GM23338 (cell line): ENCODE data around the gene ADCY3. TPM values are rescaled to one million over a fixed set of nuclear protein-coding genes. Genes with fewer than 3 reads are reported as not detected.

Source experiments
- ATAC-seq: fragments of 200-7000 bp; cut with Tn5 transposase; 3 replicates; pipeline ENCODE4 v1.9.1; 2020
- DNase-seq: peaks from one replicate; pipeline ENCODE4 v3.0.0-alpha.2; 2015; ENCODE audit warnings: low spot score
- H2AFZ ChIP-seq: fragments of 200-600 bp; sonication (generic); 2 replicates; pipeline ENCODE4 v1.8.0; 2016; ENCODE audit warnings: antibody characterized with exemption, mild to moderate bottlenecking, moderate library complexity
- H3F3A ChIP-seq: fragments of 200-600 bp; sonication (generic); replicated peaks from 2 replicates; pipeline ENCODE4 v1.8.0; 2017; ENCODE audit warnings: antibody characterized with exemption, mixed run types, low read depth
- H3K27ac ChIP-seq: fragments of 200-600 bp; sonication (generic); 2 replicates; pipeline ENCODE4 v1.6.1; 2016; ENCODE audit warnings: low read depth
- H3K27me3 ChIP-seq: fragments of 200-600 bp; sonication (generic); 2 replicates; pipeline ENCODE4 v1.8.0; 2016; ENCODE audit warnings: mild to moderate bottlenecking, mixed run types, moderate library complexity; ENCODE audit not compliant: insufficient read depth
- H3K36me3 ChIP-seq: fragments of 200-600 bp; sonication (generic); 2 replicates; pipeline ENCODE4 v1.8.0; 2016; ENCODE audit warnings: mild to moderate bottlenecking; ENCODE audit not compliant: insufficient read depth
- H3K4me1 ChIP-seq: fragments of 200-600 bp; sonication (generic); 2 replicates; pipeline ENCODE4 v1.8.0; 2016; ENCODE audit warnings: mild to moderate bottlenecking, moderate library complexity; ENCODE audit not compliant: insufficient read depth
- H3K4me2 ChIP-seq: fragments of 200-600 bp; sonication (generic); 2 replicates; pipeline ENCODE4 v1.7.1; 2017; ENCODE audit warnings: mixed run types
- H3K4me3 ChIP-seq: fragments of 200-600 bp; sonication (generic); 2 replicates; pipeline ENCODE4 v1.6.1; 2016; ENCODE audit warnings: mixed run types
- H3K79me2 ChIP-seq: fragments of 200-600 bp; sonication (generic); replicated peaks from 2 replicates; pipeline ENCODE4 v1.8.0; 2017; ENCODE audit warnings: mild to moderate bottlenecking; ENCODE audit not compliant: insufficient read depth
- H3K9me2 ChIP-seq: fragments of 200-600 bp; sonication (generic); 2 replicates; pipeline ENCODE4 v1.8.0; 2017; ENCODE audit not compliant: insufficient read depth
- H4K20me1 ChIP-seq: fragments of 200-600 bp; sonication (generic); replicated peaks from 2 replicates; pipeline ENCODE4 v1.8.0; 2017; ENCODE audit warnings: mild to moderate bottlenecking; ENCODE audit not compliant: insufficient read depth
- H3K27ac Mint-ChIP-seq: 2 replicates; pipeline ENCODE4 v1.8.0; 2020; ENCODE audit warnings: inconsistent platforms, mild to moderate bottlenecking, moderate library complexity, mixed read lengths
- H3K27me3 Mint-ChIP-seq: 3 replicates; pipeline ENCODE4 v1.8.0; 2022; ENCODE audit warnings: low read depth, mild to moderate bottlenecking, moderate library complexity, mixed read lengths, inconsistent platforms; ENCODE audit not compliant: insufficient read depth, poor library complexity
- H3K36me3 Mint-ChIP-seq: 3 replicates; pipeline ENCODE4 v1.8.0; 2021; ENCODE audit warnings: low read depth, mild to moderate bottlenecking, inconsistent platforms, moderate library complexity, mixed read lengths
- H3K4me1 Mint-ChIP-seq: 3 replicates; pipeline ENCODE4 v1.8.0; 2020; ENCODE audit warnings: mild to moderate bottlenecking, inconsistent platforms, mixed read lengths
- H3K4me3 Mint-ChIP-seq: 3 replicates; pipeline ENCODE4 v1.8.0; 2021; ENCODE audit warnings: moderate library complexity, mild to moderate bottlenecking, inconsistent platforms, mixed read lengths
- H3K9me3 Mint-ChIP-seq: 3 replicates; pipeline ENCODE4 v1.8.0; 2020; ENCODE audit warnings: moderate library complexity, mild to moderate bottlenecking, inconsistent platforms, mixed read lengths
- CREB1 ChIP-seq: fragments of 250-450 bp; sonication (Bioruptor Pico); IDR thresholded peaks from 2 replicates; pipeline ENCODE4 v1.5.0; 2020; ENCODE audit warnings: low read depth, mild to moderate bottlenecking, moderate library complexity
- EZH2 ChIP-seq: fragments of 200-600 bp; sonication (generic); IDR thresholded peaks from one replicate; pipeline ENCODE4 v1.8.0; 2017; ENCODE audit warnings: antibody characterized with exemption, mild to moderate bottlenecking, low read depth; ENCODE audit not compliant: unreplicated experiment
- EZH2phosphoT487 ChIP-seq: fragments of 200-600 bp; sonication (generic); IDR thresholded peaks from one replicate; pipeline ENCODE4 v1.8.1; 2018; ENCODE audit warnings: antibody characterized with exemption; ENCODE audit not compliant: unreplicated experiment
- JUNB ChIP-seq: IDR thresholded peaks from one replicate; pipeline ENCODE4 v1.6.1; 2016; ENCODE audit warnings: antibody characterized with exemption; ENCODE audit not compliant: unreplicated experiment
- NANOG ChIP-seq: IDR thresholded peaks from 2 replicates; pipeline ENCODE4 v1.6.1; 2016; ENCODE audit warnings: antibody characterized with exemption, borderline replicate concordance
- POLR2AphosphoS5 ChIP-seq: IDR thresholded peaks from 2 replicates; pipeline ENCODE4 v1.6.1; 2016; ENCODE audit warnings: antibody characterized with exemption, low read depth
- STAT1 ChIP-seq: IDR thresholded peaks from one replicate; pipeline ENCODE4 v1.6.1; 2016; ENCODE audit warnings: antibody characterized with exemption; ENCODE audit not compliant: unreplicated experiment
- ZNF114 ChIP-seq: fragments of 250-450 bp; sonication (Bioruptor Pico); IDR thresholded peaks from 2 replicates; pipeline ENCODE4 v1.5.0; 2020; ENCODE audit warnings: mild to moderate bottlenecking, moderate library complexity
- ZNF331 ChIP-seq: fragments of 250-450 bp; sonication (Bioruptor Pico); IDR thresholded peaks from 2 replicates; pipeline ENCODE4 v1.5.0; 2020; ENCODE audit warnings: low read depth, mild to moderate bottlenecking, moderate library complexity
- polyA plus RNA-seq: library from polyadenylated mRNA; unstranded; fragments of >200 nt; fragmentation: Nextera tagmentation; extraction: Ambion mirVana; gene quantifications from 2 replicates; pipeline ENCODE4 v1.2.1, GENCODE V29; 2016
- total RNA-seq: library from RNA; depleted of rRNA; stranded (reverse); fragments of >200 nt; shearing (Covaris generic); gene quantifications from 2 replicates; pipeline ENCODE4 v1.2.3, GENCODE V29; 2014
- TF ChIP-seq, protein P1 (sequence below): IDR thresholded peaks from one replicate; pipeline ENCODE4 v1.6.1; 2018; ENCODE audit warnings: antibody characterized with exemption; ENCODE audit not compliant: unreplicated experiment
- TF ChIP-seq, protein P2 (sequence below): IDR thresholded peaks from 2 replicates; pipeline ENCODE4 v1.6.1; 2016; ENCODE audit warnings: antibody characterized with exemption
- TF ChIP-seq, protein P3 (sequence below), 2 experiments: fragments of 200-600 bp in 1 of 2; sonication (generic) in 1 of 2; conservative IDR thresholded peaks; 2 replicates each; pipeline versions ENCODE4 v1.5.1 to v1.6.1; 2016 to 2017; ENCODE audit warnings: antibody characterized with exemption in 2 of 2, low read depth in 2 of 2, mild to moderate bottlenecking in 2 of 2, moderate library complexity in 1 of 2
- TF ChIP-seq, protein P4 (sequence below): fragments of 250-450 bp; sonication (Bioruptor Pico); IDR thresholded peaks from 2 replicates; pipeline ENCODE4 v1.5.0; 2020; ENCODE audit warnings: mild to moderate bottlenecking, moderate library complexity

The ADCY3 gene
- total and polyA plus RNA-seq, 2 experiments from 2014 or later, result 9.7 to 32.4 TPM

DNA sequence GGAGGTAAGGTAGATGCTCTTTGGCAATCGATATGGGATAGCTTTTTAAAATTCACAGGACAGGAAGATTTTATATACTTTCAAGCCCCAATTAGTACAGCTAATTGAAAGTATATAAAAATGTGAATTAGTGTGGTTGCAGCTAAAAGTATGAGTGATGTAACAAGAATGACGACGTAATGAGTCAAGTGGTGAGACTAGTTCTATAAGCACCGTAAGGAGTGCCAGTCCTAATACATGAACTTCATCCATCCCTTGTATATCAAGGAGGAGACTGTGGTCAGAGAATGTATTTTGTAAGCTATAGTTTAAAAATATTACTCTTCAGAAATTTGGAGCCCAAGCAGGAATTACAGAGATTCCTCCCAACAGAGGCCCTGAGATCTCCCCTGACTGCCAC is 25.9 kb upstream of the ADCY3 start:
- H3K79me2 ChIP-seq, result no peaks in the 10 kb centered on the region
- H3K9me2 ChIP-seq, result no peaks in the 10 kb centered on the region
- H3K36me3 ChIP-seq, result no peaks in the 10 kb centered on the region
- no peak overlapping the region for H3K4me2 ChIP-seq
- H3K4me3 ChIP-seq, result no peak overlapping the region
- H3K4me1 Mint-ChIP-seq, result no peaks in the 10 kb centered on the region
- H3K27me3 Mint-ChIP-seq, result no peaks in the 10 kb centered on the region
- H3K9me3 Mint-ChIP-seq, result no peaks in the 10 kb centered on the region
- H3K4me3 Mint-ChIP-seq, result no peak overlapping the region
- TF ChIP-seq, protein P1, sequence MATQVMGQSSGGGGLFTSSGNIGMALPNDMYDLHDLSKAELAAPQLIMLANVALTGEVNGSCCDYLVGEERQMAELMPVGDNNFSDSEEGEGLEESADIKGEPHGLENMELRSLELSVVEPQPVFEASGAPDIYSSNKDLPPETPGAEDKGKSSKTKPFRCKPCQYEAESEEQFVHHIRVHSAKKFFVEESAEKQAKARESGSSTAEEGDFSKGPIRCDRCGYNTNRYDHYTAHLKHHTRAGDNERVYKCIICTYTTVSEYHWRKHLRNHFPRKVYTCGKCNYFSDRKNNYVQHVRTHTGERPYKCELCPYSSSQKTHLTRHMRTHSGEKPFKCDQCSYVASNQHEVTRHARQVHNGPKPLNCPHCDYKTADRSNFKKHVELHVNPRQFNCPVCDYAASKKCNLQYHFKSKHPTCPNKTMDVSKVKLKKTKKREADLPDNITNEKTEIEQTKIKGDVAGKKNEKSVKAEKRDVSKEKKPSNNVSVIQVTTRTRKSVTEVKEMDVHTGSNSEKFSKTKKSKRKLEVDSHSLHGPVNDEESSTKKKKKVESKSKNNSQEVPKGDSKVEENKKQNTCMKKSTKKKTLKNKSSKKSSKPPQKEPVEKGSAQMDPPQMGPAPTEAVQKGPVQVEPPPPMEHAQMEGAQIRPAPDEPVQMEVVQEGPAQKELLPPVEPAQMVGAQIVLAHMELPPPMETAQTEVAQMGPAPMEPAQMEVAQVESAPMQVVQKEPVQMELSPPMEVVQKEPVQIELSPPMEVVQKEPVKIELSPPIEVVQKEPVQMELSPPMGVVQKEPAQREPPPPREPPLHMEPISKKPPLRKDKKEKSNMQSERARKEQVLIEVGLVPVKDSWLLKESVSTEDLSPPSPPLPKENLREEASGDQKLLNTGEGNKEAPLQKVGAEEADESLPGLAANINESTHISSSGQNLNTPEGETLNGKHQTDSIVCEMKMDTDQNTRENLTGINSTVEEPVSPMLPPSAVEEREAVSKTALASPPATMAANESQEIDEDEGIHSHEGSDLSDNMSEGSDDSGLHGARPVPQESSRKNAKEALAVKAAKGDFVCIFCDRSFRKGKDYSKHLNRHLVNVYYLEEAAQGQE, result no peak
- TF ChIP-seq JUNB (no peak), NANOG (no peak), ZNF331 (CRISPR knock-in tag) (no peak), ZNF114 (CRISPR knock-in tag) (no peak), EZH2 (no peak), POLR2AphosphoS5 (no peak), EZH2phosphoT487 (no peak), CREB1 (CRISPR knock-in tag) (no peak), STAT1 (no peak)
- TF ChIP-seq, protein P2, sequence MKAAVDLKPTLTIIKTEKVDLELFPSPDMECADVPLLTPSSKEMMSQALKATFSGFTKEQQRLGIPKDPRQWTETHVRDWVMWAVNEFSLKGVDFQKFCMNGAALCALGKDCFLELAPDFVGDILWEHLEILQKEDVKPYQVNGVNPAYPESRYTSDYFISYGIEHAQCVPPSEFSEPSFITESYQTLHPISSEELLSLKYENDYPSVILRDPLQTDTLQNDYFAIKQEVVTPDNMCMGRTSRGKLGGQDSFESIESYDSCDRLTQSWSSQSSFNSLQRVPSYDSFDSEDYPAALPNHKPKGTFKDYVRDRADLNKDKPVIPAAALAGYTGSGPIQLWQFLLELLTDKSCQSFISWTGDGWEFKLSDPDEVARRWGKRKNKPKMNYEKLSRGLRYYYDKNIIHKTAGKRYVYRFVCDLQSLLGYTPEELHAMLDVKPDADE, result no peak
- TF ChIP-seq, protein P3, sequence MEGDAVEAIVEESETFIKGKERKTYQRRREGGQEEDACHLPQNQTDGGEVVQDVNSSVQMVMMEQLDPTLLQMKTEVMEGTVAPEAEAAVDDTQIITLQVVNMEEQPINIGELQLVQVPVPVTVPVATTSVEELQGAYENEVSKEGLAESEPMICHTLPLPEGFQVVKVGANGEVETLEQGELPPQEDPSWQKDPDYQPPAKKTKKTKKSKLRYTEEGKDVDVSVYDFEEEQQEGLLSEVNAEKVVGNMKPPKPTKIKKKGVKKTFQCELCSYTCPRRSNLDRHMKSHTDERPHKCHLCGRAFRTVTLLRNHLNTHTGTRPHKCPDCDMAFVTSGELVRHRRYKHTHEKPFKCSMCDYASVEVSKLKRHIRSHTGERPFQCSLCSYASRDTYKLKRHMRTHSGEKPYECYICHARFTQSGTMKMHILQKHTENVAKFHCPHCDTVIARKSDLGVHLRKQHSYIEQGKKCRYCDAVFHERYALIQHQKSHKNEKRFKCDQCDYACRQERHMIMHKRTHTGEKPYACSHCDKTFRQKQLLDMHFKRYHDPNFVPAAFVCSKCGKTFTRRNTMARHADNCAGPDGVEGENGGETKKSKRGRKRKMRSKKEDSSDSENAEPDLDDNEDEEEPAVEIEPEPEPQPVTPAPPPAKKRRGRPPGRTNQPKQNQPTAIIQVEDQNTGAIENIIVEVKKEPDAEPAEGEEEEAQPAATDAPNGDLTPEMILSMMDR (conservative IDR thresholded peaks at IDR 0.05; ENCODE audit: low read depth in 2 of 2), result no peak
- TF ChIP-seq, protein P4, sequence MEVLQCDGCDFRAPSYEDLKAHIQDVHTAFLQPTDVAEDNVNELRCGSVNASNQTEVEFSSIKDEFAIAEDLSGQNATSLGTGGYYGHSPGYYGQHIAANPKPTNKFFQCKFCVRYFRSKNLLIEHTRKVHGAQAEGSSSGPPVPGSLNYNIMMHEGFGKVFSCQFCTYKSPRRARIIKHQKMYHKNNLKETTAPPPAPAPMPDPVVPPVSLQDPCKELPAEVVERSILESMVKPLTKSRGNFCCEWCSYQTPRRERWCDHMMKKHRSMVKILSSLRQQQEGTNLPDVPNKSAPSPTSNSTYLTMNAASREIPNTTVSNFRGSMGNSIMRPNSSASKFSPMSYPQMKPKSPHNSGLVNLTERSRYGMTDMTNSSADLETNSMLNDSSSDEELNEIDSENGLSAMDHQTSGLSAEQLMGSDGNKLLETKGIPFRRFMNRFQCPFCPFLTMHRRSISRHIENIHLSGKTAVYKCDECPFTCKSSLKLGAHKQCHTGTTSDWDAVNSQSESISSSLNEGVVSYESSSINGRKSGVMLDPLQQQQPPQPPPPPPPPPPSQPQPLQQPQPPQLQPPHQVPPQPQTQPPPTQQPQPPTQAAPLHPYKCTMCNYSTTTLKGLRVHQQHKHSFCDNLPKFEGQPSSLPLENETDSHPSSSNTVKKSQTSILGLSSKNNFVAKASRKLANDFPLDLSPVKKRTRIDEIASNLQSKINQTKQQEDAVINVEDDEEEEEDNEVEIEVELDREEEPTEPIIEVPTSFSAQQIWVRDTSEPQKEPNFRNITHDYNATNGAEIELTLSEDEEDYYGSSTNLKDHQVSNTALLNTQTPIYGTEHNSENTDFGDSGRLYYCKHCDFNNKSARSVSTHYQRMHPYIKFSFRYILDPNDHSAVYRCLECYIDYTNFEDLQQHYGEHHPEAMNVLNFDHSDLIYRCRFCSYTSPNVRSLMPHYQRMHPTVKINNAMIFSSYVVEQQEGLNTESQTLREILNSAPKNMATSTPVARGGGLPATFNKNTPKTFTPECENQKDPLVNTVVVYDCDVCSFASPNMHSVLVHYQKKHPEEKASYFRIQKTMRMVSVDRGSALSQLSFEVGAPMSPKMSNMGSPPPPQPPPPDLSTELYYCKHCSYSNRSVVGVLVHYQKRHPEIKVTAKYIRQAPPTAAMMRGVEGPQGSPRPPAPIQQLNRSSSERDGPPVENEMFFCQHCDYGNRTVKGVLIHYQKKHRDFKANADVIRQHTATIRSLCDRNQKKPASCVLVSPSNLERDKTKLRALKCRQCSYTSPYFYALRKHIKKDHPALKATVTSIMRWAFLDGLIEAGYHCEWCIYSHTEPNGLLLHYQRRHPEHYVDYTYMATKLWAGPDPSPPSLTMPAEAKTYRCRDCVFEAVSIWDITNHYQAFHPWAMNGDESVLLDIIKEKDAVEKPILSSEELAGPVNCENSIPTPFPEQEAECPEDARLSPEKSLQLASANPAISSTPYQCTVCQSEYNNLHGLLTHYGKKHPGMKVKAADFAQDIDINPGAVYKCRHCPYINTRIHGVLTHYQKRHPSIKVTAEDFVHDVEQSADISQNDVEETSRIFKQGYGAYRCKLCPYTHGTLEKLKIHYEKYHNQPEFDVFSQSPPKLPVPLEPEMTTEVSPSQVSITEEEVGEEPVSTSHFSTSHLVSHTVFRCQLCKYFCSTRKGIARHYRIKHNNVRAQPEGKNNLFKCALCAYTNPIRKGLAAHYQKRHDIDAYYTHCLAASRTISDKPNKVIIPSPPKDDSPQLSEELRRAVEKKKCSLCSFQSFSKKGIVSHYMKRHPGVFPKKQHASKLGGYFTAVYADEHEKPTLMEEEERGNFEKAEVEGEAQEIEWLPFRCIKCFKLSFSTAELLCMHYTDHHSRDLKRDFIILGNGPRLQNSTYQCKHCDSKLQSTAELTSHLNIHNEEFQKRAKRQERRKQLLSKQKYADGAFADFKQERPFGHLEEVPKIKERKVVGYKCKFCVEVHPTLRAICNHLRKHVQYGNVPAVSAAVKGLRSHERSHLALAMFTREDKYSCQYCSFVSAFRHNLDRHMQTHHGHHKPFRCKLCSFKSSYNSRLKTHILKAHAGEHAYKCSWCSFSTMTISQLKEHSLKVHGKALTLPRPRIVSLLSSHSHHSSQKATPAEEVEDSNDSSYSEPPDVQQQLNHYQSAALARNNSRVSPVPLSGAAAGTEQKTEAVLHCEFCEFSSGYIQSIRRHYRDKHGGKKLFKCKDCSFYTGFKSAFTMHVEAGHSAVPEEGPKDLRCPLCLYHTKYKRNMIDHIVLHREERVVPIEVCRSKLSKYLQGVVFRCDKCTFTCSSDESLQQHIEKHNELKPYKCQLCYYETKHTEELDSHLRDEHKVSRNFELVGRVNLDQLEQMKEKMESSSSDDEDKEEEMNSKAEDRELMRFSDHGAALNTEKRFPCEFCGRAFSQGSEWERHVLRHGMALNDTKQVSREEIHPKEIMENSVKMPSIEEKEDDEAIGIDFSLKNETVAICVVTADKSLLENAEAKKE, result no peak
- no peak overlapping the region for H3K27ac ChIP-seq
- no peak overlapping the region for H2AFZ ChIP-seq
- no peaks in the 10 kb centered on the region for H3K4me1 ChIP-seq
- no peaks in the 10 kb centered on the region for H4K20me1 ChIP-seq
- ATAC-seq (no peak), DNase-seq (no peak)
- no peaks in the 10 kb centered on the region for H3F3A ChIP-seq
- peaks cover 3% of the 10 kb centered on the region; the same call in 2 of the 3 replicates for H3K36me3 Mint-ChIP-seq
- no peaks in the 10 kb centered on the region for H3K27me3 ChIP-seq
- no peak overlapping the region for H3K27ac Mint-ChIP-seq
